ENCODE data around the gene TMEM220. TPM values are rescaled to one million over a fixed set of nuclear protein-coding genes. Genes with fewer than 3 reads are reported as not detected.

The TMEM220 gene
- total RNA-seq, 2 donors from 2014 or later: 1.4 to 10.9 TPM

- H3K36me3 Mint-ChIP-seq (ENCODE audit: low read depth): peaks cover 75% of the 10 kb centered on the region
- H3K27me3 ChIP-seq (ENCODE audit: control insufficient read depth, insufficient read depth, low read length, poor library complexity, severe bottlenecking): no peaks in the 10 kb centered on the region
- peaks cover 90% of the 10 kb centered on the region for H3K36me3 ChIP-seq (ENCODE audit: control insufficient read depth, insufficient read depth, low read length)
- no peaks in the 10 kb centered on the region for H3K4me1 Mint-ChIP-seq
- H3K9me3 Mint-ChIP-seq: no peaks in the 10 kb centered on the region
- no peak overlapping the region for H3K9ac ChIP-seq (ENCODE audit: extremely low read depth, low read length, poor library complexity, severe bottlenecking)
- no peaks in the 10 kb centered on the region for H3K9me3 ChIP-seq (ENCODE audit: control insufficient read depth, low read length)
- DNase-seq: no peak
- no peak overlapping the region for H3K27ac ChIP-seq (ENCODE audit: low read depth, low read length)
- no peak overlapping the region for H3K27ac Mint-ChIP-seq
- H3K27me3 Mint-ChIP-seq (ENCODE audit: insufficient read depth): no peaks in the 10 kb centered on the region
- H3K4me3 ChIP-seq (ENCODE audit: low read length): no peak overlapping the region
- no peak overlapping the region for H3K4me3 Mint-ChIP-seq
- TF ChIP-seq CTCF (conservative IDR thresholded peaks at IDR 0.05): no peak
- WGBS, 2 experiments (ENCODE audit: insufficient coverage in 1 of 2, insufficient read length in 1 of 2): 91% methylated on average over 2 of the region's 2 CpGs; no CpG with 5 or more reads in 1 of the 2 experiments
- no peaks in the 10 kb centered on the region for H3K4me1 ChIP-seq (ENCODE audit: control insufficient read depth, insufficient read depth, low read length)
These were observed 42.3 kb downstream of the TMEM220 start for GRCh38 chr17:10687499-10687898.

- peaks cover 69% of the 10 kb centered on the region for H3K36me3 Mint-ChIP-seq (ENCODE audit: low read depth)
- peak; percentile 81 for TF ChIP-seq CTCF (conservative IDR thresholded peaks at IDR 0.05)
- no peaks in the 10 kb centered on the region for H3K27me3 ChIP-seq (ENCODE audit: control insufficient read depth, insufficient read depth, low read length, poor library complexity, severe bottlenecking)
- H3K27me3 Mint-ChIP-seq (ENCODE audit: insufficient read depth): no peaks in the 10 kb centered on the region
- H3K4me3 ChIP-seq (ENCODE audit: low read length): no peak overlapping the region
- H3K4me1 ChIP-seq (ENCODE audit: control insufficient read depth, insufficient read depth, low read length): no peaks in the 10 kb centered on the region
- WGBS, 2 experiments (ENCODE audit: insufficient coverage in 1 of 2, insufficient read length in 1 of 2): 73 to 85% methylated on average over 2 of the region's 2 CpGs
- H3K36me3 ChIP-seq (ENCODE audit: control insufficient read depth, insufficient read depth, low read length): peaks cover 85% of the 10 kb centered on the region
- H3K9ac ChIP-seq (ENCODE audit: extremely low read depth, low read length, poor library complexity, severe bottlenecking): no peak overlapping the region
- no peak overlapping the region for H3K27ac ChIP-seq (ENCODE audit: low read depth, low read length)
- no peak overlapping the region for H3K27ac Mint-ChIP-seq
- H3K9me3 ChIP-seq (ENCODE audit: control insufficient read depth, low read length): no peaks in the 10 kb centered on the region
- no peak overlapping the region for H3K4me3 Mint-ChIP-seq
- no peaks in the 10 kb centered on the region for H3K4me1 Mint-ChIP-seq
- no peaks in the 10 kb centered on the region for H3K9me3 Mint-ChIP-seq
- no peak for DNase-seq
These were observed 46.0 kb downstream of the TMEM220 start for GRCh38 chr17:10683853-10684252.

- no peaks in the 10 kb centered on the region for H3K27me3 Mint-ChIP-seq (ENCODE audit: insufficient read depth)
- Histone ChIP-seq H3K27ac (ENCODE audit: low read depth, low read length) (no peak overlapping the region), H3K9me3 (ENCODE audit: control insufficient read depth, low read length) (no peaks in the 10 kb centered on the region), H3K4me3 (ENCODE audit: low read length) (no peak overlapping the region), H3K4me1 (ENCODE audit: control insufficient read depth, insufficient read depth, low read length) (no peaks in the 10 kb centered on the region), H3K36me3 (ENCODE audit: control insufficient read depth, insufficient read depth, low read length) (peaks cover 77% of the 10 kb centered on the region), H3K27me3 (ENCODE audit: control insufficient read depth, insufficient read depth, low read length, poor library complexity, severe bottlenecking) (no peaks in the 10 kb centered on the region), H3K9ac (ENCODE audit: extremely low read depth, low read length, poor library complexity, severe bottlenecking) (no peak overlapping the region)
- no peak for DNase-seq
- no peak overlapping the region for H3K4me3 Mint-ChIP-seq
- TF ChIP-seq CTCF (conservative IDR thresholded peaks at IDR 0.05): no peak
- 89 to 100% methylated on average over 5 to 6 of the region's 7 CpGs for WGBS, 2 experiments (ENCODE audit: insufficient coverage in 1 of 2, insufficient read length in 1 of 2)
- peaks cover 77% of the 10 kb centered on the region for H3K36me3 Mint-ChIP-seq (ENCODE audit: low read depth)
- no peaks in the 10 kb centered on the region for H3K9me3 Mint-ChIP-seq
- H3K27ac Mint-ChIP-seq: no peak overlapping the region
- no peaks in the 10 kb centered on the region for H3K4me1 Mint-ChIP-seq
These were observed 47.9 kb downstream of the TMEM220 start for GRCh38 chr17:10681866-10682446.
